B cell (primary cell): ENCODE data around the gene PDZRN4. TPM values are rescaled to one million over a fixed set of nuclear protein-coding genes. Genes with fewer than 3 reads are reported as not detected.

Experiments used
- ATAC-seq: fragments of 200-7000 bp; cut with Tn5 transposase; one replicate; pipeline ENCODE4 v1.10.0; 2021; ENCODE audit warnings: low read depth, mild to moderate bottlenecking, moderate number of reproducible peaks, moderate library complexity
- CTCF ChIA-PET: fragments of 350-600 bp; sonication (Branson Sonifier 250); formaldehyde crosslinking; loops from one replicate; lab custom pipeline; 2021; ENCODE audit warnings: antibody characterized with exemption, inconsistent platforms; lab: Charles Lee
- POLR2A ChIA-PET: fragments of 350-600 bp; sonication (Branson Sonifier 250); formaldehyde crosslinking; loops from one replicate; lab custom pipeline; 2021; ENCODE audit warnings: antibody characterized with exemption; lab: Charles Lee
- DNase-seq: peaks from one replicate; pipeline ENCODE4 v3.0.0; 2013
- H2AFZ ChIP-seq: 2 replicates; pipeline ENCODE4 v1.6.1; 2012; ENCODE audit warnings: mild to moderate bottlenecking, low read depth, low read length; ENCODE audit not compliant: insufficient read depth, poor library complexity, severe bottlenecking
- H3K27ac ChIP-seq, 2 donors: 1 replicate in 1 of 2; 2 replicates in 1 of 2; pipeline ENCODE4 v1.5.1; 2012 to 2013; ENCODE audit warnings: low read length in 2 of 2, mild to moderate bottlenecking in 2 of 2, moderate library complexity in 1 of 2
- H3K27me3 ChIP-seq, 4 experiments: fragments of 200-600 bp in 1 of 4; sonication (generic) in 1 of 4; replicated peaks in 1 of 4; 1 replicate in 2 of 4; 2 replicates in 2 of 4; pipeline versions ENCODE4 v1.6.1 to v1.7.0; 2013 to 2016; ENCODE audit warnings: low read length in 3 of 4, mild to moderate bottlenecking in 2 of 4, mixed read lengths in 1 of 4, moderate library complexity in 1 of 4; ENCODE audit not compliant: insufficient read depth in 4 of 4, control insufficient read depth in 3 of 4; ENCODE audit errors: control extremely low read depth in 1 of 4
- H3K36me3 ChIP-seq, 2 experiments: replicated peaks in 1 of 2; 1 replicate in 1 of 2; 2 replicates in 1 of 2; pipeline versions ENCODE4 v1.6.1 to v1.7.1; 2013; ENCODE audit warnings: low read length in 1 of 2; ENCODE audit not compliant: insufficient read depth in 2 of 2, control insufficient read depth in 1 of 2; ENCODE audit errors: control extremely low read depth in 1 of 2, extremely low read depth in 1 of 2
- H3K4me1 ChIP-seq, 2 donors: fragments of 200-600 bp in 1 of 2; sonication (generic) in 1 of 2; 1 replicate in 1 of 2; 2 replicates in 1 of 2; pipeline versions ENCODE4 v1.5.1 to v1.6.1; 2013 to 2017; ENCODE audit warnings: low read length in 2 of 2; ENCODE audit not compliant: control insufficient read depth in 2 of 2, insufficient read depth in 2 of 2
- H3K4me2 ChIP-seq: replicated peaks from 2 replicates; pipeline ENCODE3; 2012; ENCODE audit warnings: mild to moderate bottlenecking, low read depth, low read length; ENCODE audit not compliant: poor library complexity, severe bottlenecking
- H3K4me3 ChIP-seq, 5 experiments: fragments of 200-600 bp in 1 of 5; sonication (generic) in 1 of 5; 1 replicate in 3 of 5; 2 replicates in 2 of 5; pipeline versions ENCODE4 v1.5.1 to v1.7.0; 2011 to 2016; ENCODE audit warnings: low read length in 4 of 5, mild to moderate bottlenecking in 4 of 5, low read depth in 2 of 5, control low read depth in 1 of 5, moderate library complexity in 1 of 5; ENCODE audit not compliant: insufficient read depth in 1 of 5; ENCODE audit errors: control extremely low read depth in 1 of 5, extremely low read depth in 1 of 5
- H3K79me2 ChIP-seq: fragments of 200-600 bp; sonication (generic); one replicate; pipeline ENCODE4 v1.6.0; 2016; ENCODE audit warnings: low read length; ENCODE audit not compliant: control insufficient read depth, insufficient read depth
- H3K9ac ChIP-seq: fragments of 200-600 bp; sonication (generic); 2 replicates; pipeline ENCODE4 v1.6.1; 2017; ENCODE audit warnings: mild to moderate bottlenecking, low read length, moderate library complexity
- H3K9me3 ChIP-seq, 3 donors: one replicate each; pipeline versions ENCODE4 v1.6.1 to v1.7.1; 2013; ENCODE audit warnings: low read length in 2 of 3; ENCODE audit not compliant: control insufficient read depth in 2 of 3, insufficient read depth in 1 of 3; ENCODE audit errors: control extremely low read depth in 1 of 3
- H4K20me1 ChIP-seq: 2 replicates; pipeline ENCODE4 v1.6.0; 2012; ENCODE audit warnings: mild to moderate bottlenecking, low read length; ENCODE audit not compliant: insufficient read depth, control insufficient read depth, poor library complexity, severe bottlenecking
- H3K27ac Mint-ChIP-seq: one replicate; pipeline ENCODE4 v1.8.0; 2021; ENCODE audit warnings: mixed read lengths
- H3K27me3 Mint-ChIP-seq: one replicate; pipeline ENCODE4 v1.8.0; 2021; ENCODE audit warnings: mixed read lengths
- H3K4me1 Mint-ChIP-seq: one replicate; pipeline ENCODE4 v1.8.0; 2021; ENCODE audit warnings: mixed read lengths
- H3K4me3 Mint-ChIP-seq: one replicate; pipeline ENCODE4 v1.8.0; 2021; ENCODE audit warnings: mixed read lengths
- H3K9me3 Mint-ChIP-seq: one replicate; pipeline ENCODE4 v1.8.0; 2022; ENCODE audit warnings: mixed read lengths; ENCODE audit not compliant: insufficient read depth
- CTCF ChIP-seq: fragments of 200-600 bp; IDR thresholded peaks from one replicate; pipeline ENCODE4 v1.8.0; 2022; ENCODE audit warnings: antibody characterized with exemption, mild to moderate bottlenecking
- EZH2 ChIP-seq: IDR thresholded peaks from 2 replicates; pipeline ENCODE4 v1.6.1; 2012; ENCODE audit warnings: borderline replicate concordance, low read depth, mild to moderate bottlenecking, moderate library complexity, low read length; ENCODE audit not compliant: insufficient read depth, poor library complexity, severe bottlenecking
- WGBS: methylation state at CpG from one replicate; pipeline ENCODE4 v1.1.5; 2013; ENCODE audit warnings: missing lambda C conversion rate; ENCODE audit not compliant: insufficient coverage; 5-methylcytosine and 5-hydroxymethylcytosine counted together
- intact Hi-C: fragments of 100-400 bp; cut with micrococcal nuclease; formaldehyde crosslinking; loops from one replicate; pipeline ENCODE4 v1.10.0; 2022
- polyA plus RNA-seq: library from polyadenylated mRNA; depleted of rRNA; stranded (reverse); fragments of >200 nt; gene quantifications from 2 replicates; pipeline ENCODE4 v1.2.3, GENCODE V29; 2012
- total RNA-seq, 2 donors: library from RNA; stranded (reverse); fragments of 120-200 nt in 1 of 2; gene quantifications; 1 replicate in 1 of 2; 2 replicates in 1 of 2; pipeline versions ENCODE4 v1.2.3 to v1.2.4, GENCODE V29; 2013 to 2022

PDZRN4 gene
- total and polyA plus RNA-seq, 2 donors (not counting 1 experiment from before 2014, with no cell fraction given): not detected

GRCh38 chr12:41325336-41325735, 137.2 kb downstream of the PDZRN4 start:
- H3K79me2 ChIP-seq: no peaks in the 10 kb centered on the region
- Mint-ChIP-seq H3K9me3 (no peaks in the 10 kb centered on the region), H3K4me1 (no peaks in the 10 kb centered on the region), H3K27me3 (no peaks in the 10 kb centered on the region), H3K27ac (no peak overlapping the region), H3K4me3 (no peak overlapping the region)
- no peaks in the 10 kb centered on the region for H3K4me1 ChIP-seq
- WGBS: no CpG with 5 or more reads among the region's 3 CpGs
- H4K20me1 ChIP-seq: no peaks in the 10 kb centered on the region
- ATAC-seq (no peak), DNase-seq (no peak)
- no peak overlapping the region for H3K27ac ChIP-seq
- POLR2A ChIA-PET: no interaction called here
- intact Hi-C loops: no loop called here
- TF ChIP-seq CTCF: no peak
- no peak for TF ChIP-seq EZH2
- no peaks in the 10 kb centered on the region for H3K36me3 ChIP-seq
- no peak overlapping the region for H3K9ac ChIP-seq
- no peaks in the 10 kb centered on the region for H3K27me3 ChIP-seq
- H2AFZ ChIP-seq: no peak overlapping the region
- H3K4me2 ChIP-seq: no peak overlapping the region
- H3K4me3 ChIP-seq: no peak overlapping the region
- CTCF ChIA-PET: no interaction called here
- no peaks in the 10 kb centered on the region for H3K9me3 ChIP-seq

GRCh38 chr12:41327096-41327895, 139.2 kb downstream of the PDZRN4 start:
- Histone ChIP-seq H3K79me2 (no peaks in the 10 kb centered on the region), H3K4me3 (no peak overlapping the region), H3K27ac (no peak overlapping the region), H3K4me2 (no peak overlapping the region), H2AFZ (no peak overlapping the region), H4K20me1 (no peaks in the 10 kb centered on the region), H3K4me1 (no peaks in the 10 kb centered on the region), H3K36me3 (no peaks in the 10 kb centered on the region), H3K9me3 (no peaks in the 10 kb centered on the region), H3K27me3 (no peaks in the 10 kb centered on the region), H3K9ac (no peak overlapping the region)
- Mint-ChIP-seq H3K27me3 (peaks cover 7% of the 10 kb centered on the region), H3K4me1 (no peaks in the 10 kb centered on the region), H3K9me3 (no peaks in the 10 kb centered on the region), H3K27ac (no peak overlapping the region), H3K4me3 (no peak overlapping the region)
- ChIA-PET POLR2A (no interaction called here), CTCF (no interaction called here)
- WGBS: 42% methylated on average over 2 of the region's 4 CpGs
- ATAC-seq (no peak), DNase-seq (no peak)
- TF ChIP-seq CTCF: no peak
- TF ChIP-seq EZH2: no peak
- intact Hi-C loops: no loop called here
